DMS153 treated with DMSO at 0.1 percent for 48 hours (cell line): ENCODE results near the gene USP2.
A peak's percentile ranks its signal among the peaks of the same experiment; 100 is the strongest.

ENCODE experiments used
- DNase-seq: peaks from one replicate; lab custom pipeline; 2025; ENCODE audit not compliant: unreplicated experiment; lab: John Stamatoyannopoulos, UW

The USP2 gene

DNA sequence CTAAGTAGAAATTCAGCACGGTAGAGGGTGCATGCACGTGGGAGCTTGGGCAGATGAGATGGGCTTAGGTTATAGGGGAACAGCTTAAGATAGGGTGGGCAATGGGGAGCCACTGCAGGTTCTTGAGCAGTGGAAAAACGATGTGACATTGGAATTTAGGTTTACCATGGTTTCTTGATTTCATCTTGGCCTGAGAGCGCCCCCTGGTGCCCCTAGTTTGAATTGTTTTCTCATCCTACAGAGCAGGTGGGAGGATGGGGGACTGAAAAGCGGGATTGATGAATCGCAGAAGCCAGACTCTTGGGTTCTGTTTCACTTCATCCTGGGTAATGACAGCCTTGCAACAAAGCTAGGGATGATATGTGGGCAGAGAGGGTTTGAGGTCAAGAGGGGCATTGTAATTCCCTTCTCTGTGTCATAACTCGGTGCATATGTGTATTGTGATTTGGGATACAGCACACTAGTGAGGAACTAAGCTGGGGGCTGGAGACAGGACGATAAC lies 57.9 kb downstream of the USP2 start:
- DNase-seq: peak; percentile 21

DNA sequence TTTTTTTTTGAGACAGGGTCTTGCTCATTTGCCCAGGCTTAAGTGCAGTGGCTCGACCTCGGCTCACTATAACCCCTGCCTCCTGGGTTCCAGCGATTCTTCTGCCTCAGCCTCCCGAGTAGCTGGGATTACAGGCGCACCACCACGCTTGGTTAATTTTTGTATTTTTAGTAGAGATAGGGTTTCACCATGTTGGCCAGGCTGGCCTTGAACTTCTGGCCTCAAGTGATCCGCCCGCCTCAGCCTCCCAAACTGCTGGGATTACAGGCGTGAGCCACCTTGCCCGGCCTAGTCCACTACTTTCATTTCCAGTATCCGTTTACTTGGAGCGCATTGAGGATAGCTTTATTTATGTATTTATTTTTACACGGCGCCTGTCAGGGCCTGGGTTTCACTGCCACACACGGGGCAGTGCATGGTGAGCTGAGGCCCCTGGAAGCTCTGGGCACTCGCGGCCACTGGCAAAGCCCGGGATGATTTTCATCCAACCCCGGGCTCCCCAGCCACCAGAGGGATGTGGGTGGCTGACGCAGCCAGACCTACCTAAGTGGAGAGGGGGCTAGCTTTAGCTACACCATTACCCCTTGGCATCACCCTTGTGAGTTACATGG lies 58.5 kb downstream of the USP2 start:
- DNase-seq: no peak

- DNase-seq: peak; percentile 18
Measured at GRCh38 chr11:119322360-119322739, 59.1 kb downstream of the USP2 start.

DNA sequence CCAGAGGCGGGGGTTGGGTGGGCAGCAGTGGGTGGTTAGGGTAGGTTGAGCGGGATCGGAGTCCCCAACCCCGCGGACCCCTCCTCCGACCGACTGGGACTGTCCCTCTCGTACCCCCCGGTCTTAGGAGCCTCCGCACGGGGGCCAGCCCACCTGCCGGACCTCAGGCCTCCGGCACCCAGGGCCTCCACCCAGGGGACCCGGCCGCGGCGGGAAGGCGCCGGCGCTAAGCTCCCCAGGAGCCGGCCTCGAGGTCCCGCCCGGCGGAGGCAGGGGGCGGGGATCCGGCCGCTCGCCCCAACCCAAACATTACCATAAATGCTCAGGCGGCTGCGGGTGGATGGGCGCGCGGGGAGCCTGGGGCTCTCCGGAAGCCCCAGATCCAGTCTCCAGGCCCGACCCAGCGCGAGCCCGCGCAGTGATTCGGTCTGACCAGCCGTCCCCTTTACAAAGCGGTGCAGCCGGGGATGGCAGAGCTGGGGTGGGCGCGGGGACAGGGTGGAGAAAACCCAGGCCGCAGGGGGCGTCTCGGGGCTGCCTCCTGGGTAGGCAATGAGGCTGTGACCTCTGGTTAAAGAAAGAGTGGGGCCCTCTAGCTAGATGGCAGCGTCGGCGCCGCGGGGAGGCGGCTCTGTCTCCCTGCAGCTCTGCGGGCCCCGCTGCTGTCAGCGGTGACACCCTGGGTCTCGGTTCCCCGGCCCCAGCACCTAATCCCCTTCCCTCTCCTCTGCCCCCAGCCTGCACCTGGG lies 60.5 kb downstream of the USP2 start:
- no peak for DNase-seq

DNA sequence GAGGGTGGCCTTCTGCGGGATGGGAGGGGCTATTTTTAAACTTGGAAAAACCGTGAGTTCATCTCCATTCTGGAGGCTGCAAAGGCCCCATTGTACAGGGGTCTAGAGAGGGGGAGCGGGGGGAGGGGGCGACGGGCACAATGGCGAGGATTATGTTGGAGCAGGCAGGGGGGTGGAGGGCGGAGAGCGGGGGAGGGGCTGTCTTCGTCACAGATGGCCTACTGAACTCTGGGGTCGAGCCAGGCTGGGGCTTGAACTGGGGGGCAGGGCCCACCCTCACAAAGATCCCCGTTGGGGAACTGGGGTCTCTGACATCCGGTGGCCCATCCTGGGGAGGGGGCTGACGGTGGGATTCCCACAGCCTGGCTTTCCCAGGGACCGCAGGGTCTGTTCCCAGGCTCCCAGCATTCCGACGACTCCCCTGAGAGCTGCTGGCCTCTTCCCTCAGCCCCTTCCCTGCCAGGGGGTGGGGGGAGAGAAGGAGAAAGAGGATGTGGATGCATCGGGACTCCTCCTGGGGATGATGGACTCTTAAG lies 61.2 kb downstream of the USP2 start:
- DNase-seq: no peak

GRCh38 chr11:119319700-119320239 lies 61.7 kb downstream of the USP2 start:
- DNase-seq: no peak

- no peak for DNase-seq
Measured at GRCh38 chr11:119319136-119319699, 62.3 kb downstream of the USP2 start.

DNA sequence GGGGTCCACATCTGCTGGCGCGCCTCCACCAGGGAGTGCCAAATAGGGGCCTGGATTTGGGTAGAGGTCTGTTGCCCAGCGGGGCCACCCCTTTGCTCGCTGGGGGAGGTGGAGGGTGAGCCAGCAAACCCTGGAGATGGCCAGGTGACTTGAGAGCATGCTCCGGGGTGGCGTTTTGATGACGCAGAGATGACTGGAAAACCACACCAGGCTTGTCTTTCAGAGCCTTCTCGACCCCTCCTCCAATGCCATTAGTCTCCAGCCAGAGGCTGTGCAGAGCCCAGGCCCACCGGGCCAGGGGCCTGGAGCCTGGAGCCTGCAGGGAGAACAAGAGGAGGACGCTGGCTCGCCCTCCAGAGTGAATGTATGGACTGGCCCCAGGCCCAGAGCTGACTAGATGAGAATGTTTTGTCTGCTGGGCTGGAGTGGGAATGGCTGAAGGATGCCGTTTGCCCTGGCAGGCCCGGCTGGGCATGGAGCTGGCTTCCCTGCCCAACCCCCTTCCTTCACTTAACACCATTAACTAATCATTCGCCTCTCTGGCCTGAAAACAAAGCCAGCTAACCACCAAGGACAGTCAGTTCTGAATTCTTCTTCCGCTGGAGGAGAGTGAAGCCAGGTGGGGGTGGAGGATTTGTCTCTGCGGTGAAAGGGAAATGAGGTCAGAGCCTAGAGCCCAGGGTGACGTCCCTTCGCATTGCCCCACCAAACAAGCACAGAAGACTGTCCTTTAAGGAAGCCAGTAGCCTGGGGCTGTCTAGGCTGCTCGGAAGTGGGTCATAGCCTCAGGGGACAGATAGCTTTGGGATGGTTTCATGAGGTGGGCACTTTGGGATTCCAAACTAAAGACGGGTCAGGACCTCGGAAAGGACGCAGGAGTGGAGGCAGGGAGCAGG lies 63.0 kb downstream of the USP2 start:
- no peak for DNase-seq

GRCh38 chr11:119317592-119318239 lies 63.8 kb downstream of the USP2 start:
- DNase-seq: no peak

- no peak for DNase-seq
Measured at GRCh38 chr11:119316729-119317591, 64.5 kb downstream of the USP2 start, which contains the start of gene MCAM. MCAM (minus strand) TSS chr11:119317130; CDS start chr11:119317101, 29 bp downstream.

DNA sequence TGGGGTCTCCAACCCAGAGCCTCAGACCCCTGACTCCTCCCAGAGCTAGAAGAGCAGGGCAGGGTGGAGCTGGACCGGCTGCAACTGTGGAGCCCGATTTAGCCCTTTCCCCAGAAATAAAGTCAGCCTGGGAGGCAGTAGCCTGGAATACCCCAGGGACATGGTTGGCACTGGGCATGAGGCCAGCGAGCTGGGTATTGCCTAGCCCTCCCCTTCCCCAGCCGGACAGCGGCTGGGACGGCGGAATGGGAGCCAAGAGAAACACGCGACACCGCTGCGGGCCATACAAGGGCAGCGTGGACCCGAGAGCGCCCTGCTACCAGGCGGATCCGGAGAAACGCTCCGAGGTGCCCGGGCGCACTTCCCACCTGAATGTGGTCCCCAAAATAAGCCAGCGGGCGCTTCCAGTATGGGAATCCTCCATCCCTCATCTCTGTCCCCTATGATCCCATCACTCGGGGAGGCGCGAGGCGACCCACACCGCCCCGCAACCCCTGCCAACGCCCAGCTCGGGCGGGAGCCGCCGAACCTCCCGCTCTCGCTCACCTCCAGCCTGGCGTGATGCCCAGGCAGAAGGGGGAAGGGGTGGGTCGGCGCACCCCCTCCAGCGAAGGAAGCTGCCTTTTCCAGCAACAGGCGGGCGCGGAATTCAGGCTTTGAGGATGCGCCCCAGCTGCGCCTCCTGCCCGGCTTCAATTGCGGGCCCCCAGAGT lies 65.3 kb downstream of the USP2 start:
- DNase-seq: peak; percentile 46

- peak; percentile 42 for DNase-seq
Measured at GRCh38 chr11:119315131-119316015, 66.1 kb downstream of the USP2 start.

DNA sequence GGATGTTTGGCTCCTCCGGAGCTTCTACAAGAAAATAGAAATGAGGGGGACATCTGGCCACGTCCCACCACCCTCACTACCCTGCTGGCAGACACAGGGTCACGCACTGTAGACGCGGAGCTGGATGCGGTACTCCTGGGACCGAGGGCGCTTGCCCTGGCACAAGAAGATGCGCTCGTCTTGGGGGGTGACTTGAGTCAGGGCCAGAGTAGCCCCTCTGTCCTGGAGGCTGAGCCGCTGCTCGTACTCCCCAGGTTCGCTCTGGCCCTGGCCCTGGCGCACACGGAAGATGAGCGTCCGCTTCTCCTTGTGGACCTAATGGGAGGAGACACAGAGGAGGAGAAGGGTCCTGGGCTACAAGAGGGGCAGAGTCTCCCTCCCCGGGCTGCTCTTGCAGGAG lies 66.8 kb downstream of the USP2 start:
- no peak for DNase-seq

DNA sequence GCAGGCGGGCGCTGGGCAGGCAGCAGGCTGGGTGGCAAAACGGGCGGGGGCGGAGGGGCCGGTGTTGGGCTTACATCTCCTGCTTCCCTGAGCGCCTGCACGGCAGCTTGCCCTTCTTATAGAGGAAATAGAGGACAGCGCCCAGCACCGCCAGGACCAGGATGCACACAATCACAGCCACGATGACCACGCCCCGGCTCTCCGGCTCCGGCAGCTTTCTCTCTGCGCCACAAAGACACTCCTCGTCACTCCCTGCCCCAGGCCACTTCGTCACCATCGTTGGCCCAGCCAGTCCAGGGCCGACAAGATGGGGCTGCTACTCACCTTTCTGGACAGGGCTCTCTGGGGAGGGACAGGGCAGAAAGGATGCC lies 70.8 kb downstream of the USP2 start:
- no peak for DNase-seq

- no peak for DNase-seq
Measured at GRCh38 chr11:119309953-119310681, 71.4 kb downstream of the USP2 start.

DNA sequence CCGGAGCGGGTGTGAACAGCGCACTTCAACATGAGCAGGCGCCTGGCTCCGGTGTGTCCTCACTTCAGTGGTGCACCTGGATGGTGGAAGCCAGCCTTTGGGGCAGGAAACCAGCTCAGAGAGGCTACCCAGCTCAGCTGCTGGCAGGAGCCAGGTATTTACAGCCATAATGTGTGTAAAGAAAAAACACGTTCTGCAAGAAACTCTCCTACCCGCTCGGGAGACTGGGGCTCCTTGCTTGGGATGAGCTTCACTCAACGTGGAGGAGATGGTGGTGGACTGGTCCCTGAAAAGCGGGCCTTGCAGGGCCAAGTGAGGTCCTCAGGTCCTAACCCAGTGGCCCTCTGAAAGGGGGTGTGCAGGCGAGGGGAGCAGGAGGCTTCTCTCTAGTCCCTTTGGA lies 72.1 kb downstream of the USP2 start:
- DNase-seq: no peak

GRCh38 chr11:119307974-119308373 lies 73.5 kb downstream of the USP2 start:
- DNase-seq: no peak
